ENCODE measurements around the gene CCDC73. TPM values are rescaled to one million over a fixed set of nuclear protein-coding genes. Genes with fewer than 3 reads are reported as not detected.

The CCDC73 gene
- total RNA-seq, 6 experiments from 2014 or later: 0.18 to 0.44 (median 0.26) TPM

- H3K9me3 ChIP-seq: no peaks in the 10 kb centered on the region
- DNase-seq (no peak), ATAC-seq (no peak)
- intact Hi-C loops (cut with DNase I): no loop called here
- H3K27me3 ChIP-seq: no peaks in the 10 kb centered on the region
- H3K4me1 ChIP-seq: peaks cover 0 to 3% (median 0%) of the 10 kb centered on the region in 4 donors
- H3K36me3 ChIP-seq: no peaks in the 10 kb centered on the region
- TF ChIP-seq CTCF (IDR thresholded peaks at IDR 0.05): no peak
- TF ChIP-seq POLR2A (IDR thresholded peaks at IDR 0.05): no peak
- WGBS (ENCODE audit: insufficient coverage, low coverage, low lambda C conversion rate, missing lambda C conversion rate): 59% methylated on average over 2 of the region's 2 CpGs
- H3K4me3 ChIP-seq: no peak overlapping the region
- no peak overlapping the region for H3K27ac ChIP-seq
These were observed 134.8 kb downstream of the CCDC73 start for GRCh38 chr11:32659672-32660071.

- intact Hi-C loops (cut with DNase I): no loop called here
These were observed 135.6 kb downstream of the CCDC73 start for GRCh38 chr11:32658639-32659406.

GRCh38 chr11:32643526-32643925 lies 150.9 kb downstream of the CCDC73 start:
- no peaks in the 10 kb centered on the region for H3K4me1 ChIP-seq
- no peak overlapping the region for H3K27ac ChIP-seq
- no peak for DNase-seq
- intact Hi-C loops (cut with DNase I): no loop called here
- 38% methylated on average over 1 of the region's 1 CpG for WGBS (ENCODE audit: insufficient coverage, low coverage, low lambda C conversion rate, missing lambda C conversion rate)
- H3K27me3 ChIP-seq: no peaks in the 10 kb centered on the region
- ATAC-seq: no peak
- H3K36me3 ChIP-seq: no peaks in the 10 kb centered on the region
- H3K9me3 ChIP-seq: no peaks in the 10 kb centered on the region
- TF ChIP-seq POLR2A (IDR thresholded peaks at IDR 0.05): no peak
- TF ChIP-seq CTCF (IDR thresholded peaks at IDR 0.05): no peak
- H3K4me3 ChIP-seq: no peak overlapping the region

More at GRCh38 chr11:32658639-32659406, 135.6 kb downstream of the CCDC73 start:
- WGBS (ENCODE audit: insufficient coverage, low coverage, low lambda C conversion rate, missing lambda C conversion rate): 85% methylated on average over 2 of the region's 2 CpGs
- H3K27ac ChIP-seq: no peak overlapping the region
- peaks cover 0 to 3% (median 0%) of the 10 kb centered on the region in 4 donors for H3K4me1 ChIP-seq
- H3K27me3 ChIP-seq: no peaks in the 10 kb centered on the region
- H3K9me3 ChIP-seq: no peaks in the 10 kb centered on the region
- no peak overlapping the region for H3K4me3 ChIP-seq
- no peak for TF ChIP-seq CTCF (IDR thresholded peaks at IDR 0.05)
- no peak for TF ChIP-seq POLR2A (IDR thresholded peaks at IDR 0.05)
- DNase-seq (no peak), ATAC-seq (no peak)
- no peaks in the 10 kb centered on the region for H3K36me3 ChIP-seq

GRCh38 chr11:32641361-32641760 lies 153.1 kb downstream of the CCDC73 start:
- intact Hi-C loops (cut with DNase I): no loop called here
- H3K9me3 ChIP-seq: no peaks in the 10 kb centered on the region
- DNase-seq: no peak
- ATAC-seq: no peak
- no peaks in the 10 kb centered on the region for H3K27me3 ChIP-seq
- TF ChIP-seq CTCF (IDR thresholded peaks at IDR 0.05) (no peak), POLR2A (IDR thresholded peaks at IDR 0.05) (no peak)
- H3K4me3 ChIP-seq: no peak overlapping the region
- no peaks in the 10 kb centered on the region for H3K4me1 ChIP-seq
- no peaks in the 10 kb centered on the region for H3K36me3 ChIP-seq
- H3K27ac ChIP-seq: no peak overlapping the region

Data from right lobe of liver (tissue), 6 donors.